ENCODE results near the gene PLSCR3.

Gene PLSCR3

GRCh38 chr17:7406235-7406825 lies 12.0 kb upstream of the PLSCR3 start:
- Mint-ChIP-seq H3K9me3 (no peaks in the 10 kb centered on the region), H3K27ac (peak overlapping the region; percentile 40), H3K4me3 (peak overlapping the region; percentile 68), H3K36me3 (peaks cover 5% of the 10 kb centered on the region), H3K4me1 (peaks cover 22% of the 10 kb centered on the region), H3K27me3 (peaks cover 61% of the 10 kb centered on the region)
- no peak for DNase-seq
- CTCF ChIA-PET: interaction anchor here (0.6 to 1.3 kb wide), 2 partner anchors 82 to 155 kb away, joined by 3 to 4 read pairs; no protein-coding TSS in a partner anchor

GRCh38 chr17:7405350-7406234 lies 11.3 kb upstream of the PLSCR3 start:
- Mint-ChIP-seq H3K27ac (peak overlapping the region; percentile 40), H3K36me3 (peaks cover 5% of the 10 kb centered on the region), H3K4me1 (peaks cover 22% of the 10 kb centered on the region), H3K4me3 (peak overlapping the region; percentile 95), H3K27me3 (peaks cover 53% of the 10 kb centered on the region), H3K9me3 (no peaks in the 10 kb centered on the region)
- CTCF ChIA-PET: no interaction called here
- no peak for DNase-seq

GRCh38 chr17:7404737-7405349 lies 10.5 kb upstream of the PLSCR3 start:
- H3K36me3 Mint-ChIP-seq: peaks cover 5% of the 10 kb centered on the region
- H3K4me3 Mint-ChIP-seq: peak overlapping the region; percentile 95
- CTCF ChIA-PET: interaction anchor here (1.0 to 2.2 kb wide), 3 partner anchors 30 to 35 kb away, joined by 3 to 6 read pairs (median 5); partner anchors contain the start of gene TMEM102
- no peaks in the 10 kb centered on the region for H3K9me3 Mint-ChIP-seq
- peaks cover 50% of the 10 kb centered on the region for H3K27me3 Mint-ChIP-seq
- H3K4me1 Mint-ChIP-seq: peaks cover 22% of the 10 kb centered on the region
- peak overlapping the region; percentile 92 for H3K27ac Mint-ChIP-seq
- DNase-seq: peak; percentile 81

GRCh38 chr17:7403977-7404736 lies 9.8 kb upstream of the PLSCR3 start, which contains the start of gene TMEM256:
Gene TMEM256 (minus strand): TSS chr17:7404097. CDS start chr17:7404084, 13 bp downstream.
- Mint-ChIP-seq H3K4me3 (peak within 1 kb of the TSS; percentile 95), H3K9me3 (no peaks in the 10 kb centered on the region), H3K4me1 (peaks cover 22% of the 10 kb centered on the region), H3K27ac (peak within 1 kb of the TSS; percentile 92), H3K27me3 (peaks cover 46% of the 10 kb centered on the region), H3K36me3 (peaks cover 5% of the 10 kb centered on the region)
- DNase-seq: peak; percentile 98
- CTCF ChIA-PET: interaction anchor here (1.0 to 2.2 kb wide), 4 partner anchors 31 to 138 kb away, joined by 3 to 6 read pairs (median 4); partner anchors contain the start of gene TMEM102

DNA sequence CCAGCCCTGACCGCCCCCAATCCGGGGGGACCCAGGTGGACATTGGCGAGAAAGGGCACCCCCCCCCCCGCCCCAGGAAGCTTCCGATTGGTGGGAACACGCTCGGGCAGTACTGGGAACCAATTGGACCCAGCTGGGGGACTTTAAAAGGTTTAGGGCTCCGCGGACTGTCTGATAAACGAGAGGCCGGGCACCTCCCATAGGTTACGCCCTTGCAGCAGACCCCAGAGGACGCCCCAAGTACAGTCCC lies 9.3 kb upstream of the PLSCR3 start:
- peaks cover 5% of the 10 kb centered on the region for H3K36me3 Mint-ChIP-seq
- peak overlapping the region; percentile 95 for H3K4me3 Mint-ChIP-seq
- peak overlapping the region; percentile 92 for H3K27ac Mint-ChIP-seq
- H3K27me3 Mint-ChIP-seq: peaks cover 41% of the 10 kb centered on the region
- no peaks in the 10 kb centered on the region for H3K9me3 Mint-ChIP-seq
- H3K4me1 Mint-ChIP-seq: peaks cover 20% of the 10 kb centered on the region
- DNase-seq: no peak
- CTCF ChIA-PET: interaction anchor here (0.5 to 2.2 kb wide), 5 partner anchors 32 to 138 kb away, joined by 3 to 6 read pairs (median 3); partner anchors contain the start of gene TMEM102

- Mint-ChIP-seq H3K27ac (peak overlapping the region; percentile 92), H3K4me1 (peaks cover 19% of the 10 kb centered on the region), H3K4me3 (peak overlapping the region; percentile 95), H3K9me3 (no peaks in the 10 kb centered on the region), H3K36me3 (peaks cover 5% of the 10 kb centered on the region), H3K27me3 (peaks cover 39% of the 10 kb centered on the region)
- DNase-seq: peak; percentile 60
- CTCF ChIA-PET: interaction anchor here (0.5 to 2.2 kb wide), 5 partner anchors 32 to 139 kb away, joined by 3 to 6 read pairs (median 3); partner anchors contain the start of gene TMEM102
Observed at GRCh38 chr17:7403043-7403726, 8.9 kb upstream of the PLSCR3 start.

DNA sequence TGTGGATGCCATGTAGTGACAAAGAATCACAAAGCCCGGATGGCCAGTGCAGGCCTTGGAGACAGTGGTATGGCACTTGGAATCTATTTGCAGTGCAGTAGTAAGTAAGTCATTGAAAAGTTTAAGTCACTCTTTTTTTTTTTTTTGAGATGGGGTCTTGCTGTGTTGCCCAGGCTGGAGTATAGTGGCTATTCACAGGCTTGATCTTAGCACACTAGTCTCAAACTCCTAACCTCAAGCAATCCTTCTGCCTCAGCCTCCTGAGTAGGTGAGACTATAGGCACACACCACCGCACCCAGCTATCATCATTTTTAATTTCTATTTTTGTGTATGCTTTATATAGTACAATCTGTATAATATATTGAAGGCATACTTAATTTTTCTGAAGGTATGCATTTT lies 4.3 kb upstream of the PLSCR3 start:
- Mint-ChIP-seq H3K27me3 (peaks cover 7% of the 10 kb centered on the region), H3K4me1 (peaks cover 23% of the 10 kb centered on the region), H3K4me3 (no peak overlapping the region), H3K36me3 (peaks cover 8% of the 10 kb centered on the region), H3K9me3 (no peaks in the 10 kb centered on the region), H3K27ac (no peak overlapping the region)
- DNase-seq: no peak
- CTCF ChIA-PET: interaction anchor here (1.6 kb wide), 1 partner anchor 43 kb away, joined by 4 read pairs; no protein-coding TSS in a partner anchor

- H3K36me3 Mint-ChIP-seq: peaks cover 20% of the 10 kb centered on the region
- H3K4me1 Mint-ChIP-seq: peaks cover 33% of the 10 kb centered on the region
- H3K27ac Mint-ChIP-seq: no peak overlapping the region
- no peak for DNase-seq
- H3K27me3 Mint-ChIP-seq: peaks cover 7% of the 10 kb centered on the region
- peak overlapping the region; percentile 37 for H3K4me3 Mint-ChIP-seq
- no peaks in the 10 kb centered on the region for H3K9me3 Mint-ChIP-seq
- CTCF ChIA-PET: no interaction called here
Observed at GRCh38 chr17:7396147-7396546, 1.8 kb upstream of the PLSCR3 start.

- CTCF ChIA-PET: interaction anchor here (0.6 to 2.3 kb wide), 2 partner anchors 43 to 98 kb away, joined by 3 to 7 read pairs; no protein-coding TSS in a partner anchor
- DNase-seq: peak; percentile 80
- no peaks in the 10 kb centered on the region for H3K9me3 Mint-ChIP-seq
- peaks cover 42% of the 10 kb centered on the region for H3K36me3 Mint-ChIP-seq
- peak overlapping the region; percentile 87 for H3K27ac Mint-ChIP-seq
- peaks cover 41% of the 10 kb centered on the region for H3K4me1 Mint-ChIP-seq
- peak overlapping the region; percentile 94 for H3K4me3 Mint-ChIP-seq
- H3K27me3 Mint-ChIP-seq: peaks cover 7% of the 10 kb centered on the region
Observed at GRCh38 chr17:7393613-7394451, 493 bp downstream of the PLSCR3 start.

DNA sequence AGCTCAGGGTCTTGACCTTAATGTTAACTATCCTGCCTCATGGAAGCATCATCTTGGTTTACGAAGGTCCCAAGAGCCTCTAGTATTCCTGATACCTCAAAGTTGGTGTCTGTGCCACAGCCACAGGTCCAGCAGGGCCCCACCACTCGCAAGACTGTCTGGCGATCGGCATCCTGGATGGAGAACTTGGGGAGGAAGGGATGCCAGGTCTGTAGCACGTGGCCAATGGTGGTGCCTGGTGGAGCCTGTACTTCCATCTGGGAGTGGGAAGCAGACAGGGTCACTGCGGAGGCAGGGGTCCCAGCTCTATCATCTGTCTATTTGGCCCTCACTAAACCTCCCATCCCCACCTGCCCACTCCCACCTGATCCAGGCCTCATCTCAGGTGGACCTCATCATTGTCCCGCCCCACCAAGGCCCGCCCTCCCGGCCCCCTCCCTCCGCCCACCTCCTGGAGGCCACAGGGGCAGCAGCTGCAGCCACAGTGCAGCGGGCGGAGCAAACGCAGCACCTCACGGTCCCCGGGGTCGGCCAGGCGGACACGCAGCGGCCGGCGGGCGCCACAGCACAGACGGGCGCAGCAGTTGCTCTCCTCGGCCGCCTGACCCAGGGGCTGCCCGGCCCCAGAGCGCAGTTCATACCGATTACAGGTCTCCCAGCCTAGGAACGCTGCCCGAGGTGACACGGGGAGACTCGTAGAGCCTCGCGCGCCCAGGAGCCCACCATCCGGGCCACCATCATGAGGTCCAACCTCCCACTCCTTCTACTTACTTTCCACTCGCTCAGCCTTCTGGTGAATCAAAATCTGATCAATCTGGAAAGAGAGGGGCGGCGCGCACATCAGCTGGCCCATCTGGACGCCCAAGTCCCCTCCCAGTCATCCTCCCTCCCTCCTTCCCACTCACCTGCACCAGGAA lies 1.4 kb downstream of the PLSCR3 start:
- H3K9me3 Mint-ChIP-seq: no peaks in the 10 kb centered on the region
- H3K27me3 Mint-ChIP-seq: peaks cover 7% of the 10 kb centered on the region
- peak overlapping the region; percentile 75 for H3K27ac Mint-ChIP-seq
- H3K4me1 Mint-ChIP-seq: peaks cover 41% of the 10 kb centered on the region
- H3K36me3 Mint-ChIP-seq: peaks cover 47% of the 10 kb centered on the region
- H3K4me3 Mint-ChIP-seq: peak overlapping the region; percentile 94
- no peak for DNase-seq
- CTCF ChIA-PET: interaction anchor here (0.6 to 0.7 kb wide), 3 partner anchors 44 to 106 kb away, joined by 3 to 4 read pairs (median 3); no protein-coding TSS in a partner anchor

- H3K36me3 Mint-ChIP-seq: peaks cover 53% of the 10 kb centered on the region
- no peak overlapping the region for H3K4me3 Mint-ChIP-seq
- no peaks in the 10 kb centered on the region for H3K9me3 Mint-ChIP-seq
- peaks cover 45% of the 10 kb centered on the region for H3K4me1 Mint-ChIP-seq
- no peak for DNase-seq
- peaks cover 7% of the 10 kb centered on the region for H3K27me3 Mint-ChIP-seq
- CTCF ChIA-PET: interaction anchor here (1.0 kb wide), 1 partner anchor 36 kb away, joined by 3 read pairs; no protein-coding TSS in a partner anchor
- no peak overlapping the region for H3K27ac Mint-ChIP-seq
Observed at GRCh38 chr17:7391307-7391706, 3.0 kb downstream of the PLSCR3 start.
